GM10266 (cell line): ENCODE data around the gene LIN37.

Source experiments
- DNase-seq: peaks from one replicate; pipeline ENCODE4 v3.0.0; 2012; ENCODE audit errors: extremely low spot score
- CTCF ChIP-seq: IDR thresholded peaks from 2 replicates; pipeline ENCODE4 v1.5.1; 2012; ENCODE audit warnings: mild to moderate bottlenecking, low read depth; ENCODE audit not compliant: control insufficient read depth, insufficient read depth; ENCODE audit errors: missing control alignments

Gene LIN37

GRCh38 chr19:35751839-35752745 lies 3.7 kb downstream of the LIN37 start:
- no peak for DNase-seq
- no peak for TF ChIP-seq CTCF

GRCh38 chr19:35752746-35753350 lies 4.5 kb downstream of the LIN37 start:
- no peak for TF ChIP-seq CTCF
- DNase-seq: no peak

- no peak for TF ChIP-seq CTCF
- no peak for DNase-seq
These were observed 5.4 kb downstream of the LIN37 start for GRCh38 chr19:35753634-35754369.

GRCh38 chr19:35754370-35755130 lies 6.2 kb downstream of the LIN37 start:
- no peak for TF ChIP-seq CTCF
- no peak for DNase-seq

DNA sequence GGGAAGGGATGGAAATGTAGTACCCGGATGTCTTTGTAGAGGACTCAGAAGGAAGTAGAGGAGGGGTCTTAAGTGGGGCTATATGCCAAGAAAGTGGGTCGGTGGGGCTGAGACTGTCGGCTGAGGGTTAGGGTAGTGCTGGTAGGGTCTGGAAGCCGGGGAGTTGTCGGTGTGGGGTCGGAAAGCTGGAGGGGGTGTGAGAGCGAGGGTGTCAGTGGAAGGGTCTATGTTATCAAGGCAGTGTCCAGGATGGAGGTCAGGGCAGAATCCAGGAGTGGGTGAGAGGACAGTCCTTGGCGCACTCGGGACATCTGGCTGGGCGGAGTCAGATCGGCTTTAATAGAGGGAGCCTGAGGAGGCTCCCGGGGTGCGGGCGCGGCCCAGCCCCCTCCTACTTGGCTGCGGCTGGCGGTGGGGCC lies 6.8 kb downstream of the LIN37 start:
- TF ChIP-seq CTCF: no peak
- DNase-seq: no peak

DNA sequence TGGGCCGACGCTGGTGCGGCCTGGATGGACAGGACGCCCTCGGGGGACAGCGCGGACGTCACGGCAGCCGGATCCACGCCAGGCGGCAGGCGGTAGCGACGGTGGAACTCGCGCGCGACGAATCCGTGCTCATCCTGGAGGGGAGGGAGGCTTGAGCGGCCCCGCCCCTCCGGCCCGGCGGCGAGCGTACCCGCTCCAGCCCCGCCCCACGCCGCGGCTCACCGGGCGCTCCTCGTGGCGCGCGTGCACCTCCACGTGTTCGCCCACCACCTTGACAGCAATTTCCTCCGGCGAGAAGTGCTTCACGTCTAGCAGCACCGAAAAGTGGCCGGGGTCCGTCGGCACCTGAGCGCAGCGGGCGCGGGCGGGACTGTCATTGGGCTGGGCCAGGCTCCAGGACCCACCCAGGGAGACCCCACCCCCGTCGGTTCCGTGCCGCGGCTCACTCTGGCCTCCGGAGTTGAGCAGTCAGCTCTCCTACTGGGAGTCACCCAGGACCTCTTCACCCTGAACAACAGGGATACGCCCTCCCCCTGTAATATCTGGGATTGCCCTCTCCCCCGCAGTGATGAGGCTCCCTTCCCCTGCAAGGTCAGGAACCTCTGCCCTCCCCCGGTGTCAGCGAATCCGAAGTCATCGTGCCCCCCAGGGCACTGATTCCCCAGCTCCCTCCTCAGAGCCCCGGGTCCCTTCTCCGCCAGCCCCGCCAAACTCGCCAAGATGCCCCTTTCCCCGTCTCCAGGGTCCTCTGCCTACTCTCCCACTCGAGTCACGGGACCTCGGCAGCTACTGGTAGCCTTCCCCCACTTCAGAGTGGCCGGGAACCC lies 7.4 kb downstream of the LIN37 start:
- TF ChIP-seq CTCF: no peak
- DNase-seq: peak; percentile 24
